ENCODE measurements around the gene CAMTA1. TPM values are rescaled to one million over a fixed set of nuclear protein-coding genes. Genes with fewer than 3 reads are reported as not detected.
A peak's percentile ranks its signal among the peaks of the same experiment; 100 is the strongest.

CAMTA1 gene
- total and polyA plus RNA-seq, 8 donors, result 13.0 to 54.2 (median 23.6) TPM

DNA sequence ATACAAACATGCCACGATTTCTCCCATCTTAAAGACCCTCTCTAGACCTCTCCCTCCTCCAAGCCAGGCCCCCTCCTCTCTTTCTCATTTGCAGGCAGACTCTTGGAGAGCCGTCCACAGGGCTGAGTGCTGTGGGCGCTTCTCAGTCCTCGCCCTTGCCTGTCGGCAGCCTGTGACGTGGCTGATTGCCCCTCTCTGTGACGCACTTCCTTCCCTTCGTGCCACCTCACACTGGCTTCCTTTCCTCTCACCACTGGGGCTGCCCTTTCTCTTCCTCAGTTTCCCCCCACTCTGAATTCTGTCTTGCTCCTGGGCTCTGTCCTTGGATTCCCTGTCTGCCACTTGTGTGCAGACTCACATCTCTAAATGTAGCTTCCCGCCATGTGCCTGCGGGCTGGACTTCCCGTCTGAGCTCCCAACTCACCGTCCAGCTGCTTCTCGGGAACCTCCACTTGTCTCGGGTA, 227.2 kb downstream of the CAMTA1 start:
- DNase-seq (no peak), FAIRE-seq (no peak), ATAC-seq (no peak)
- no peak overlapping the region for H3K27ac ChIP-seq
- peaks cover 10 to 15% (median 13%) of the 10 kb centered on the region in 3 donors for H3K4me1 ChIP-seq
- TF ChIP-seq, protein P1, sequence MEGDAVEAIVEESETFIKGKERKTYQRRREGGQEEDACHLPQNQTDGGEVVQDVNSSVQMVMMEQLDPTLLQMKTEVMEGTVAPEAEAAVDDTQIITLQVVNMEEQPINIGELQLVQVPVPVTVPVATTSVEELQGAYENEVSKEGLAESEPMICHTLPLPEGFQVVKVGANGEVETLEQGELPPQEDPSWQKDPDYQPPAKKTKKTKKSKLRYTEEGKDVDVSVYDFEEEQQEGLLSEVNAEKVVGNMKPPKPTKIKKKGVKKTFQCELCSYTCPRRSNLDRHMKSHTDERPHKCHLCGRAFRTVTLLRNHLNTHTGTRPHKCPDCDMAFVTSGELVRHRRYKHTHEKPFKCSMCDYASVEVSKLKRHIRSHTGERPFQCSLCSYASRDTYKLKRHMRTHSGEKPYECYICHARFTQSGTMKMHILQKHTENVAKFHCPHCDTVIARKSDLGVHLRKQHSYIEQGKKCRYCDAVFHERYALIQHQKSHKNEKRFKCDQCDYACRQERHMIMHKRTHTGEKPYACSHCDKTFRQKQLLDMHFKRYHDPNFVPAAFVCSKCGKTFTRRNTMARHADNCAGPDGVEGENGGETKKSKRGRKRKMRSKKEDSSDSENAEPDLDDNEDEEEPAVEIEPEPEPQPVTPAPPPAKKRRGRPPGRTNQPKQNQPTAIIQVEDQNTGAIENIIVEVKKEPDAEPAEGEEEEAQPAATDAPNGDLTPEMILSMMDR (IDR thresholded peaks at IDR 0.05), result no peak
- intact Hi-C loops (cut with DNase I), result no loop called here
- H3K27me3 ChIP-seq, result no peaks in the 10 kb centered on the region
- H3K36me3 ChIP-seq, result no peaks in the 10 kb centered on the region
- WGBS, 2 donors, result 90 to 94% methylated on average over 14 of the region's 14 CpGs
- no peaks in the 10 kb centered on the region for H3K9me3 ChIP-seq
- no peak overlapping the region for H3K4me3 ChIP-seq

DNA sequence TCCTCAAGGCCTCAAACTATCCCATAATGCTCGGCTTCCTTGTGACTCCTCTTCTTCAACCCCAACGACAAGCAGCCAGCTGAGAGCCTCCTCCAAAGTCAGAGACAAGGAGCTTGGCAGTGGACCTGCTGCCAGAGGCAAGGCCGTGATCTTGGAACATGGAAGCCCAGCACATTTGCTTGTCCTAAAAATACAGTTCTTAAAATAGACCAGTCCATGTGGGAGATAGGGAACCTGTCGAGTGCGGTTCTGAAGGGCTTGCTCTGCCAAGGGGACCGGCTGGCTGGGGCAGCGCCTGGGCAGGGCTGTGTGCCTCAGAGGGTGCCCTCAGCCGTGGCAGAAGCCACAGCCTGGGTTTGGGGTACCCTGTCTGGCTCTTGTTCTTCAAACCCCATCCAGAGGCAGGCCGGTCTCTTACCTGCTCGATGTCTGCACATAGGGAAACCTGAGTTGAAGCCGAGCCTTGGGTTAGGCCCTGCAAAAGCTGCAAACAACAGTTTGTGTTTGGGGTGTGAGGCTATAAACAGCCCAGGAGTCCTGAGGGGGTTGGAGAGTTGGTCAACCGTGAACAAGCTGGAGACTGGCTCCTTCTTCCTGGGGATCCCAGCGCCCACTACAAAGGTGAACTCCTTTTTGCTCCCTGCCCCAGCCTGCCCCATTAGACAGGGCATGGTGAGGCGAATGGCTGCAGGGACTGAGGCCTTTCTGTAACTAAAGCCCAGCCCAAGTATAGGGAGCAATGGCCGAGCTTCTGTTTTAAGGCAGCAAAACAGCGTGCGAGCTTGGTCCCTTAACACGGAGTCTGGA, 228.8 kb downstream of the CAMTA1 start:
- 62 to 63% methylated on average over 18 of the region's 18 CpGs for WGBS, 2 donors
- H3K9me3 ChIP-seq, result no peaks in the 10 kb centered on the region
- no peak overlapping the region for H3K4me3 ChIP-seq
- H3K36me3 ChIP-seq, result no peaks in the 10 kb centered on the region
- H3K4me1 ChIP-seq, result peaks cover 10 to 15% (median 13%) of the 10 kb centered on the region in 3 donors
- FAIRE-seq, result no peak
- no peaks in the 10 kb centered on the region for H3K27me3 ChIP-seq
- intact Hi-C loops (cut with DNase I), result no loop called here
- DNase-seq, result peak in 2 of 6 donors; percentile 30 to 46
- peak; percentile 41 to 65 (median 52) for ATAC-seq
- TF ChIP-seq, protein P1 (IDR thresholded peaks at IDR 0.05), result no peak
- peak overlapping the region in 1 of 4 donors; percentile 4 for H3K27ac ChIP-seq

DNA sequence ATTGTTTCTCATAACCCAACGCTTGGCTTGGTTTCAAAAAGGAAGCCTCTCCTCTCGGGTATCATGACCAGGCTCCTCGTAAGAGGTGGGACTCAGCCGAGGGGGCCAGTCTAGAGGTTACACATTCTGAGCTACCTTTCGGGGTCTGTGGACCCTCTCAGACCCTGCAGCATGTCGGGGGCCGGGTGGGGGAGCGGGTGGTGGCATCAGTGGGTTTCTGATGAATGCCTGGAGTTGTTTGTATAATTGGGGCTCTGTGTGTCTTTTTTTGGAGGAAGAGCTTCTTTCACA, 229.3 kb downstream of the CAMTA1 start:
- Histone ChIP-seq H3K36me3 (no peaks in the 10 kb centered on the region), H3K4me1 (peaks cover 9 to 15% (median 10%) of the 10 kb centered on the region in 3 donors), H3K27me3 (no peaks in the 10 kb centered on the region), H3K9me3 (no peaks in the 10 kb centered on the region), H3K4me3 (no peak overlapping the region), H3K27ac (no peak overlapping the region)
- TF ChIP-seq, protein P1 (IDR thresholded peaks at IDR 0.05), result no peak
- DNase-seq, result no peak
- FAIRE-seq, result no peak
- 88 to 93% methylated on average over 8 of the region's 8 CpGs for WGBS, 2 donors
- no peak for ATAC-seq
- intact Hi-C loops (cut with DNase I), result no loop called here

DNA sequence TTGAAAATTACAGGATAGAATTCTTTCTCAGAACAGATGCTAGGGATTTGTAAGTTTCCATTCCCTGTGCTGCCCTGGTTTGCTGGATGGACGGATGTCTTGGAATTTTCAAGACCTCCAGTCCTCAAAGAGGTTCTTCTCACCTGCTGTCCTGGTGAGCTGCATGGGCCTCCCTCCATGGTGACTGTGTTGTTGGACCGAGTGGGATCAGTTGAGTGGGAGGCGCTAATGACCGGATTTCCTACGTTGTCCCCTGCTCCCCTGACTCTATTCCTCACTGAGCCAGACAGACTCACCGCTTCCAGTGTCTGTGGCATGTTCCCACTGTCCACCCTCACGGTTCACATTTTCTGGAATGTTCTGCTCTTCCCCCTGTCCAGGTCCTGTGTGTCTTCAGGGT, 229.8 kb downstream of the CAMTA1 start:
- intact Hi-C loops (cut with DNase I), result no loop called here
- Histone ChIP-seq H3K27me3 (no peaks in the 10 kb centered on the region), H3K9me3 (no peaks in the 10 kb centered on the region), H3K4me1 (peaks cover 5 to 11% (median 6%) of the 10 kb centered on the region in 3 donors), H3K4me3 (no peak overlapping the region), H3K27ac (no peak overlapping the region), H3K36me3 (no peaks in the 10 kb centered on the region)
- DNase-seq (no peak), FAIRE-seq (no peak), ATAC-seq (no peak)
- TF ChIP-seq, protein P1 (IDR thresholded peaks at IDR 0.05), result no peak
- WGBS, 2 donors, result 85 to 89% methylated on average over 7 of the region's 7 CpGs

DNA sequence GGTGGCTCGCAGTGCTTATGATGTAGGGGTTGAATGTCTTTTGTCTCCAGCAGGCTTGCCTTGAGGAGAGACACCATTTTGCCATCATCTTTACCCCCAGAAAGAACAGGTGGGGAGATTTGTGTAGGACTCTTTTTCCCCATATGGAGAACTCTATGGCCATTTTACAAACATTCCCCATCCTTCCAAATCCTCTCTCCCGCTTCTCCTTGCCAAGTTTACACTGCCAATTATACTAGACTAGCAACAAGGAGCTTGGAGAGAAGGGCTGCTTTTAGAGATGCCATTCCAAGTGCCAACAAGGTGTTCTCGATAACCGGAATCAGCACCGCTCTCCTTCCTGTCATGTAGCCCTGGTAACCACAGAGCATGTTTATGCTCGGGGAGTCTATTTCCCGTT, 233.1 kb downstream of the CAMTA1 start:
- no peak for ATAC-seq
- Histone ChIP-seq H3K27me3 (no peaks in the 10 kb centered on the region), H3K9me3 (no peaks in the 10 kb centered on the region), H3K4me3 (no peak overlapping the region), H3K4me1 (no peaks in the 10 kb centered on the region), H3K27ac (no peak overlapping the region), H3K36me3 (no peaks in the 10 kb centered on the region)
- no peak for FAIRE-seq
- WGBS, 2 donors, result 92 to 95% methylated on average over 7 of the region's 7 CpGs
- TF ChIP-seq, protein P1 (IDR thresholded peaks at IDR 0.05), result no peak
- intact Hi-C loops (cut with DNase I), result no loop called here
- no peak for DNase-seq
